Measurements from ENCODE around the gene KLK13. TPM values are rescaled to one million over a fixed set of nuclear protein-coding genes. Genes with fewer than 3 reads are reported as not detected.

Gene KLK13
- total RNA-seq, 1 donor from 2014 or later = not detected

DNA sequence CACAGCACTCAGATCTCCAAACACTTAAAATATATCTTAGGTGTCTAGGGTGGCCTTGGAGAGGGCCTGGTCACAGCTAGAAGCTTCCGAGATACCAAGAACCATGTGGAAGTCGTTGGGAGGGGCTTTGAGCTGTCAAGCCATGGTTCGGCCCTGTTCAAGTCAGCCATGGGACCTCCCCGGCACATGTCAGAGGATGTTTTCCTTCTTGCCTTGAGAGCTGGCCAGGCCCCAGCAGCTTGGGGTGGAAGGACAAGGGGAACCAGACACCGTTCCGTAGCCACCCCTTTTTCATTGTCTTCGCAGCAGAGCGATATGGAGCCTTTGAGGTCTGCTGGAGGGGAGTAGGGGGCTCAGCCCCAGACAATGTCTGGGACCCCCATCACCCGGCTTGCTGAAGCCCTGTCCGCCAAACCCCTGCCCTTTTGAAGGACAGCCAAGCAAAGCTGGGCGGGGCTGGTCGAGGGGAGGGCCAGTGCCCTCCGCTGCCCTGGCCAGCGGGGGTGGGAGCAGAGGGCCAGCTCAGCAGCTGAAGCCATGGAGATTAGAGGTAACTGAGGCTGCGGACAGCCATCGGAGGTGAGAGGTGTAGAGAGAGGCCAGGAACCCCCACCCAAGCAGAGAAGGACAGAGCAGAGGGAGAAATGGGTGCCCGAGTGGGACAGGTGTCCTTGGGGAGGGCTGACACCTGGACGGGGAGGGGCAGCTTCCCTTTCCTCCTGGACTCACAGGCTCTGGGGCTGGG lies 38.9 kb downstream of the KLK13 start:
- no peaks in the 10 kb centered on the region for H3K9me3 ChIP-seq
- H3K4me3 ChIP-seq = no peak overlapping the region
- H3K4me1 ChIP-seq = no peaks in the 10 kb centered on the region
- intact Hi-C loops (cut with DNase I) = no loop called here
- no peak overlapping the region for H3K27ac ChIP-seq
- H3K36me3 ChIP-seq = no peaks in the 10 kb centered on the region
- TF ChIP-seq, protein P1, sequence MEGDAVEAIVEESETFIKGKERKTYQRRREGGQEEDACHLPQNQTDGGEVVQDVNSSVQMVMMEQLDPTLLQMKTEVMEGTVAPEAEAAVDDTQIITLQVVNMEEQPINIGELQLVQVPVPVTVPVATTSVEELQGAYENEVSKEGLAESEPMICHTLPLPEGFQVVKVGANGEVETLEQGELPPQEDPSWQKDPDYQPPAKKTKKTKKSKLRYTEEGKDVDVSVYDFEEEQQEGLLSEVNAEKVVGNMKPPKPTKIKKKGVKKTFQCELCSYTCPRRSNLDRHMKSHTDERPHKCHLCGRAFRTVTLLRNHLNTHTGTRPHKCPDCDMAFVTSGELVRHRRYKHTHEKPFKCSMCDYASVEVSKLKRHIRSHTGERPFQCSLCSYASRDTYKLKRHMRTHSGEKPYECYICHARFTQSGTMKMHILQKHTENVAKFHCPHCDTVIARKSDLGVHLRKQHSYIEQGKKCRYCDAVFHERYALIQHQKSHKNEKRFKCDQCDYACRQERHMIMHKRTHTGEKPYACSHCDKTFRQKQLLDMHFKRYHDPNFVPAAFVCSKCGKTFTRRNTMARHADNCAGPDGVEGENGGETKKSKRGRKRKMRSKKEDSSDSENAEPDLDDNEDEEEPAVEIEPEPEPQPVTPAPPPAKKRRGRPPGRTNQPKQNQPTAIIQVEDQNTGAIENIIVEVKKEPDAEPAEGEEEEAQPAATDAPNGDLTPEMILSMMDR (IDR thresholded peaks at IDR 0.05) = no peak
- DNase-seq (ENCODE audit: low spot score in 2 of 2) = no peak
- H3K27me3 ChIP-seq = no peaks in the 10 kb centered on the region

DNA sequence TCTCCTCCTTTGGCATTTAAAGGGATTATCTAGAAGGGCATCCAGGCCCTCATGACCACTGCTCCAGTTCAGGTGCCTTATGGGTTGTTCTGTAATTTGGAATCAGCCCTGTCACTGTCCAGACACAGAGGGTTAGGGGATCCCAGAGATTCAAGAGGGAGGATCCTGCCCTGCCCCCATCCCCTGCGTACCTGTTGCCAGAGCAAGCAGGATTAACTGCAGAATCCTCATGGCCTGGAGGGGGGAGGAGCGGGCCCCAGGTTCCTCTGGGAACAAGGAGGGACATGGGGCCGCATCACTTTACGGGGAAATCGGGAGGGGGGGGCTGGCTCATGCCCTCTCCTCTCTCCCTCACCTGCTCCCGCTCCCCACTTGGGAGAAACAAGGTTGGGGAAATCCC lies 39.5 kb downstream of the KLK13 start:
- Histone ChIP-seq H3K9me3 (no peaks in the 10 kb centered on the region), H3K27ac (no peak overlapping the region), H3K4me1 (no peaks in the 10 kb centered on the region), H3K4me3 (no peak overlapping the region), H3K36me3 (no peaks in the 10 kb centered on the region), H3K27me3 (no peaks in the 10 kb centered on the region)
- TF ChIP-seq, protein P1 (IDR thresholded peaks at IDR 0.05) = no peak
- no peak for DNase-seq (ENCODE audit: low spot score in 2 of 2)
- intact Hi-C loops (cut with DNase I) = no loop called here

DNA sequence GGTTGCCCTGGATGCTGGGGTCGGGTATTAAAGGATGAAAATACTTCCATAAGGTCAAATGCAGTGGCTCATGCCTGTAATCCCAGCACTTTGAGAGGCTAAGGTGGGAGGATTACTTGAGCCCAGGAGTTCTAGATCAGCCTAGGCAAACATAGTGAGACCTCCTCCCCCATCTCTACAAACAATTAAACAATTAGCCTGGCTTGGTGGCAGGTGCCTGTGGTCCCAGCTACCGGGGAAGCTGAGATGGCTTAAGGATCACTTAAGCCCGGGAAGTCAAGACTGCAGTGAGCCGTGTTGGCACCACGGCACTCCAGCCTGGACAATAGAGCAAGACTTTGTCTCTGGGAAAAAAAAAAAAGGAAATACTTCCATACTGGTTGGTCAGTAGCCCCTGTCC lies 40.0 kb downstream of the KLK13 start:
- Histone ChIP-seq H3K27me3 (no peaks in the 10 kb centered on the region), H3K27ac (no peak overlapping the region), H3K36me3 (no peaks in the 10 kb centered on the region), H3K4me3 (no peak overlapping the region), H3K4me1 (no peaks in the 10 kb centered on the region), H3K9me3 (no peaks in the 10 kb centered on the region)
- DNase-seq (ENCODE audit: low spot score in 2 of 2) = no peak
- TF ChIP-seq, protein P1 (IDR thresholded peaks at IDR 0.05) = no peak
- intact Hi-C loops (cut with DNase I) = no loop called here

DNA sequence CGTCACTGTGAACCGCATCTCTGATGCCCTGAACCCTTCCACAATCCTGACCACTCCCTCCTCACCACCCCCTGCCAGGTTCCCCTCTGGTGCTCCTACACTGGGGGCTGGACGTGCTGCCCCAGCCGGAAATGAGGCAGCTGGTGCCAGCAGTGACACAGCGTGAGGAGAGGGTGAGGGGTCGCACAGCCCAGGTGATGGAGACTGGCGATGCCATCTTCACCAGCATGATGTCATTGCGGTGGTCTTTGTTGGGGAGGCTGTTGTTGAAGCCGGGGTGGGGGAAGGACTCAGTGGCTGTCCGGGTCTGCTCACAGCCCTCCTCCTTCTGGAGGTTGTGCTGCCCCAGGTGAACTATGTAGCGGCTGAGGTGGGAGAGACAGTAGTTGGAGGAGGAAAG lies 40.9 kb downstream of the KLK13 start:
- Histone ChIP-seq H3K27me3 (no peaks in the 10 kb centered on the region), H3K4me3 (no peak overlapping the region), H3K9me3 (no peaks in the 10 kb centered on the region), H3K36me3 (no peaks in the 10 kb centered on the region), H3K4me1 (no peaks in the 10 kb centered on the region), H3K27ac (no peak overlapping the region)
- intact Hi-C loops (cut with DNase I) = no loop called here
- DNase-seq (ENCODE audit: low spot score in 2 of 2) = no peak
- TF ChIP-seq, protein P1 (IDR thresholded peaks at IDR 0.05) = no peak

DNA sequence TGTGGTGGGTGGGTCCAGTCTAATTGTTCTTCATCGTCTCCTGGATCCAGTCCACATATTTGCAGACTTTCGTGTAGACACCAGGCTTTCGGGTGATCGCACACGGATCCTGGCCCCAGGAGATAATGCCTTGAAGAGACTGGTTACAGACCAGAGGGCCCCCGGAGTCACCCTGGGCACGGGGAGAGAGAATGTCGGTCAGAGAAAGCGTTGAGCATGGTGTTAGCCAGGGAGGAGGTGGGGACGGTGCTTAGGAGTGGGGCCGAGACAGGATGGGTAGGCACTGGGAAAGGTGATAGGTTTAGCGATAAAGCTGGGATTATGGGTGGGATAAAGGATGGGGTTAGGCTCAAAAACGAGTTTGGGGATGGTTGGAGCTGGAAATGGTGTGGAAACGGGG lies 42.4 kb downstream of the KLK13 start:
- intact Hi-C loops (cut with DNase I) = no loop called here
- Histone ChIP-seq H3K4me3 (no peak overlapping the region), H3K36me3 (no peaks in the 10 kb centered on the region), H3K4me1 (no peaks in the 10 kb centered on the region), H3K27me3 (no peaks in the 10 kb centered on the region), H3K9me3 (no peaks in the 10 kb centered on the region), H3K27ac (no peak overlapping the region)
- TF ChIP-seq, protein P1 (IDR thresholded peaks at IDR 0.05) = no peak
- no peak for DNase-seq (ENCODE audit: low spot score in 2 of 2)

Data from ascending aorta (tissue), 2 donors.